K562 (cell line): ENCODE measurements around the gene EPOP. TPM values are rescaled to one million over a fixed set of nuclear protein-coding genes. Genes with fewer than 3 reads are reported as not detected.
A peak's percentile ranks its signal among the peaks of the same experiment; 100 is the strongest.

Experiments
- CBX1 ChIP-seq: sonication (generic); IDR thresholded peaks from 2 replicates; pipeline ENCODE4 v1.6.1; 2016; ENCODE audit warnings: antibody characterized with exemption, low read depth, mild to moderate bottlenecking
- CHD1 ChIP-seq: fragments of 200-600 bp; sonication (generic); IDR thresholded peaks from one replicate; pipeline ENCODE4 v1.6.1; 2012; ENCODE audit warnings: mild to moderate bottlenecking, moderate library complexity, low read length, inconsistent platforms
- CUX1 ChIP-seq: fragments of 200-800 bp; sonication (Bioruptor generic); IDR thresholded peaks from 2 replicates; pipeline ENCODE4 v1.6.1; 2016; ENCODE audit warnings: missing genetic modification characterization, missing compliant biosample characterization
- GATAD2B ChIP-seq: fragments of 450-650 bp; IDR thresholded peaks from 2 replicates; pipeline ENCODE4 v1.6.1; 2017; ENCODE audit warnings: mild to moderate bottlenecking, borderline replicate concordance
- HBP1 ChIP-seq: fragments of 450-650 bp; formaldehyde crosslinking; IDR thresholded peaks from 2 replicates; pipeline ENCODE4 v1.4.0; 2022; ENCODE audit warnings: missing genetic modification characterization
- HDAC2 ChIP-seq: fragments of 450-650 bp; IDR thresholded peaks from 2 replicates; pipeline ENCODE4 v1.6.1; 2016; ENCODE audit warnings: mild to moderate bottlenecking
- KDM1A ChIP-seq, 2 experiments: fragments of 450-650 bp; IDR thresholded peaks; 2 replicates each; pipeline ENCODE4 v1.6.1; 2016; ENCODE audit warnings: mild to moderate bottlenecking in 2 of 2
- KLF13 ChIP-seq: fragments of 450-650 bp; IDR thresholded peaks from 2 replicates; pipeline ENCODE4 v1.6.1; 2016; ENCODE audit warnings: missing genetic modification characterization, low read depth, mild to moderate bottlenecking, missing compliant biosample characterization, moderate library complexity, borderline replicate concordance
- KLF6 ChIP-seq: fragments of 250-450 bp; sonication (Bioruptor Pico); IDR thresholded peaks from 2 replicates; pipeline ENCODE4 v1.4.0; 2020; ENCODE audit warnings: mild to moderate bottlenecking, moderate library complexity, borderline replicate concordance
- NR4A1 ChIP-seq, 2 experiments: fragments of 250-450 bp in 1 of 2; fragments of 450-650 bp in 1 of 2; sonication (Bioruptor Pico) in 1 of 2; IDR thresholded peaks; 2 replicates each; pipeline versions ENCODE4 v1.4.0 to v1.6.1; 2016 to 2020; ENCODE audit warnings: mild to moderate bottlenecking in 2 of 2, missing compliant biosample characterization in 1 of 2, missing genetic modification characterization in 1 of 2, moderate library complexity in 1 of 2
- PHF20 ChIP-seq: fragments of 450-650 bp; IDR thresholded peaks from 2 replicates; pipeline ENCODE4 v1.6.1; 2018; ENCODE audit not compliant: partially characterized antibody
- RCOR1 ChIP-seq, 2 experiments: IDR thresholded peaks; 2 replicates each; pipeline ENCODE4 v1.6.1; 2012; ENCODE audit warnings: low read depth in 2 of 2, low read length in 2 of 2, borderline replicate concordance in 1 of 2, improper control_type of control experiment in 1 of 2
- RNF219 ChIP-seq: fragments of 250-450 bp; sonication (Bioruptor Pico); IDR thresholded peaks from 2 replicates; pipeline ENCODE4 v1.5.0; 2022; ENCODE audit warnings: mild to moderate bottlenecking
- UBTF ChIP-seq, 2 experiments: IDR thresholded peaks; 2 replicates each; pipeline ENCODE4 v1.6.1; 2012; ENCODE audit warnings: improper control_type of control experiment in 2 of 2, low read depth in 2 of 2, low read length in 2 of 2, borderline replicate concordance in 1 of 2
- polyA plus RNA-seq, 8 experiments: library from polyadenylated mRNA; depleted of rRNA in 4 of 8; stranded (reverse) in 5 of 8; unstranded in 3 of 8; fragments of >200 nt; fragmentation: Nextera tagmentation in 2 of 8; fragmentation: Illumina TruSeq in 1 of 8; extraction: Ambion mirVana in 2 of 8; extraction: Trizol in 1 of 8; gene quantifications; 2 replicates each; pipeline versions ENCODE4 v1.2.1 to v1.2.3, GENCODE V29; 2011 to 2014; ENCODE audit warnings: inconsistent platforms in 1 of 8, missing spikeins in 1 of 8
- total RNA-seq, 7 experiments: library from RNA; depleted of rRNA in 6 of 7; stranded (reverse); fragments of >200 nt in 6 of 7; fragmentation: Illumina TruSeq in 2 of 7; extraction: Trizol in 2 of 7; gene quantifications; 2 replicates each; pipeline versions ENCODE4 v1.2.1 to v1.2.3, GENCODE V29; 2011 to 2021; ENCODE audit warnings: low replicate concordance in 1 of 7

The EPOP gene
- total and polyA plus RNA-seq, 9 of the 15 experiments (the other 6 are each of a cell fraction or from before 2014, with no cell fraction given): 0.41 to 10.6 (median 4.6) TPM

- TF ChIP-seq CHD1: peak; percentile 65
- no peak for TF ChIP-seq CUX1
- no peak for TF ChIP-seq KLF13 (tag)
- 0 out of 2 replicates have a peak, but pooled peaks have one; percentile 18 for TF ChIP-seq NR4A1 (CRISPR knock-in tag; IDR thresholded peaks at IDR 0.05)
- TF ChIP-seq NR4A1 (tag; IDR thresholded peaks at IDR 0.05): no peak
- 0 out of 2 replicates have a peak, but pooled peaks have one; percentile 21 for TF ChIP-seq HBP1 (CRISPR knock-in tag)
- no peak for TF ChIP-seq GATAD2B
- 0 out of 2 replicates have a peak, but pooled peaks have one; percentile 20 for TF ChIP-seq HDAC2
- 0 out of 4 replicates have a peak, but pooled peaks of 1 of the 2 experiments have one; percentile 26 for TF ChIP-seq RCOR1 (IDR thresholded peaks at IDR 0.05; ENCODE audit: borderline replicate concordance in 1 of 2, low read depth in 2 of 2, low read length in 2 of 2)
- peak in 1 of 2 experiments; percentile 61; a peak in 2 of 4 replicates for TF ChIP-seq KDM1A (IDR thresholded peaks at IDR 0.05)
- TF ChIP-seq PHF20: peak; percentile 28
- TF ChIP-seq CBX1: peak; percentile 60; the same call in 1 of the 2 replicates
- TF ChIP-seq UBTF (IDR thresholded peaks at IDR 0.05; ENCODE audit: borderline replicate concordance in 1 of 2, low read depth in 2 of 2, low read length in 2 of 2): peak in 1 of 2 experiments; percentile 15; a peak in 1 of 4 replicates
- TF ChIP-seq KLF6 (CRISPR knock-in tag): no peak
- TF ChIP-seq RNF219 (CRISPR knock-in tag): no peak
Measured at GRCh38 chr17:38702916-38703741, 28.4 kb upstream of the EPOP start (continued).
